Measurements from ENCODE around the gene EDDM3A.

GRCh38 chr14:20706657-20707355, 38.9 kb upstream of the EDDM3A start:
- no peak for TF ChIP-seq POLR2A (IDR thresholded peaks at IDR 0.05)
- no peak for TF ChIP-seq CTCF (IDR thresholded peaks at IDR 0.05)

Data from breast epithelium (tissue), 3 donors.